ENCODE results near the gene DOK5. TPM values are rescaled to one million over a fixed set of nuclear protein-coding genes. Genes with fewer than 3 reads are reported as not detected.

The DOK5 gene
- total and polyA plus RNA-seq, 9 of the 15 experiments (the other 6 are each of a cell fraction or from before 2014, with no cell fraction given): not detected

GRCh38 chr20:54468082-54468481 is 7.3 kb upstream of the DOK5 start:
- POLR2A ChIA-PET: no interaction called here
- no peaks in the 10 kb centered on the region for H3K9me1 ChIP-seq (ENCODE audit: control insufficient read depth, insufficient read depth, low read length)

More at GRCh38 chr20:54468082-54468481, 7.3 kb upstream of the DOK5 start:
- CTCF ChIA-PET (ENCODE audit: low intra/inter-chr PET ratio): no interaction called here
- H3K27ac ChIP-seq (ENCODE audit: extremely low read depth, low read depth, low read length): no peak overlapping the region
- H3K4me2 ChIP-seq (ENCODE audit: insufficient read depth, low read length): no peak overlapping the region
- no peak overlapping the region for H3K4me3 ChIP-seq
- ATAC-seq (no peak), FAIRE-seq (no peak), DNase-seq (ENCODE audit: extremely low read depth in 1 of 4, low spot score in 3 of 4) (no peak)
- 0% methylated on average over 3 of the region's 3 CpGs for WGBS (ENCODE audit: insufficient coverage, low coverage, missing lambda C conversion rate)
- H2AFZ ChIP-seq (ENCODE audit: low read depth, low read length): no peak overlapping the region
- intact Hi-C loops (cut with micrococcal nuclease) (no loop called here), in situ Hi-C loops (cut with MboI) (no loop called here)
- no peaks in the 10 kb centered on the region for H3K79me2 ChIP-seq (ENCODE audit: control insufficient read depth, insufficient read depth, low read length)
- BruUV-seq (replicated peaks): no TSS peak
- H3K36me3 ChIP-seq (ENCODE audit: control insufficient read depth, insufficient read depth, low read length): no peaks in the 10 kb centered on the region
- H3K9ac ChIP-seq (ENCODE audit: insufficient read depth in 1 of 2, low read depth in 2 of 2, low read length in 2 of 2): no peak overlapping the region
- H4K20me1 ChIP-seq (replicated peaks; ENCODE audit: control insufficient read depth, insufficient read depth, low read length): no peaks in the 10 kb centered on the region
- no peaks in the 10 kb centered on the region for H3K4me1 ChIP-seq (replicated peaks in 1 of 2; ENCODE audit: control insufficient read depth in 2 of 2, insufficient read depth in 2 of 2, low read length in 2 of 2)
- H3K9me3 ChIP-seq (replicated peaks; ENCODE audit: control insufficient read depth, insufficient read depth, low read depth, low read length): no peaks in the 10 kb centered on the region
- peak in 1 of 3 experiments; percentile 64; a peak in 2 of 6 replicates for TF ChIP-seq ZBTB11 (CRISPR knock-in tag; IDR thresholded peaks at IDR 0.05)
- TF ChIP-seq PKNOX1 (IDR thresholded peaks at IDR 0.05): no peak
- no peaks in the 10 kb centered on the region for H3K27me3 ChIP-seq (ENCODE audit: control insufficient read depth in 2 of 2, insufficient read depth in 2 of 2, low read length in 2 of 2)

Measured in K562 (cell line).